ENCODE results near the gene PDIA4. TPM values are rescaled to one million over a fixed set of nuclear protein-coding genes. Genes with fewer than 3 reads are reported as not detected.

PDIA4 gene
- total RNA-seq, 1 experiment from 2014 or later: 217 TPM

DNA sequence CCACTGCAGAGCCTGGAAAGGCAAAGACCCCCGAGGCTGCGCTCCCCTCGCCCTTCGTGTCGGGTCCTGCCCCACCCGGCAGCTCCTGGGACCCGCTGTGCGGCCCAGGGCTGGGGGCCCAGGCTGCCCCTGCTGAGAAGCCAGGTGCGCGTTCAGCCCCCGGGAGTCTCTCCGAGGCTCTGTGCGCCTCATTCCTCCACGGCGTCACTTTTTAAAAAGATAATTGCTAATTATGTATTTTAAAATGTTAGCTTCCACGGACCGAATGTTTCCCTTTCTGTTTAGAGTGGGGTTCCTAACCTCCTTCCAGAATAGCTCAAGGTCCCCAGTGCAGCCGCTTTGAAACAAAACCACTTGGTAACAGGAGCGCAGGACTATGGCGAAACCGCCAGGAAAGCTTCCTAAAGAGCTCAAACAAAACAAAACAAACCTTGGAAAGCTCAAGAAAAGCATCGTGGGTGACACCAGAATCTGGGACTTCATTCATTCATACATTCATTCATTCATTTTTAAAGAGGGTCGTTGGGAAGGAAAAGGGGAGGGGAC lies 45.6 kb downstream of the PDIA4 start:
- Histone ChIP-seq H3K9me3 (ENCODE audit: control insufficient read depth in 1 of 2, insufficient read depth in 1 of 2, low read depth in 1 of 2, low read length in 2 of 2) (no peaks in the 10 kb centered on the region), H4K20me1 (ENCODE audit: insufficient read depth) (no peaks in the 10 kb centered on the region), H3K4me2 (ENCODE audit: low read length) (no peak overlapping the region), H3K9ac (ENCODE audit: low read length) (no peak overlapping the region), H2AFZ (ENCODE audit: low read depth, low read length, poor library complexity, severe bottlenecking) (peak overlapping the region; percentile 16), H3K4me3 (replicated peaks in 1 of 2; ENCODE audit: low read depth in 1 of 2, low read length in 2 of 2) (no peak overlapping the region), H3K36me3 (ENCODE audit: control insufficient read depth in 1 of 2, insufficient read depth in 2 of 2, low read length in 2 of 2) (no peaks in the 10 kb centered on the region), H3K27ac (ENCODE audit: low read depth, low read length) (no peak overlapping the region), H3K79me2 (ENCODE audit: insufficient read depth, low read length) (no peaks in the 10 kb centered on the region), H3K9me2 (ENCODE audit: insufficient read depth) (no peaks in the 10 kb centered on the region), H3K4me1 (ENCODE audit: control insufficient read depth in 1 of 2, insufficient read depth in 2 of 2, low read length in 2 of 2) (peaks cover 4 to 19% of the 10 kb centered on the region in 2 experiments; a peak in 3 of 4 replicates), H3K27me3 (ENCODE audit: insufficient read depth, low read length) (no peaks in the 10 kb centered on the region)
- intact Hi-C loops (cut with micrococcal nuclease): no loop called here
- POLR2A ChIA-PET: no interaction called here
- no peak for TF ChIP-seq RAD21 (IDR thresholded peaks at IDR 0.05; ENCODE audit: low read depth)
- no peak for TF ChIP-seq EZH2 (IDR thresholded peaks at IDR 0.05)
- TF ChIP-seq, protein P1, sequence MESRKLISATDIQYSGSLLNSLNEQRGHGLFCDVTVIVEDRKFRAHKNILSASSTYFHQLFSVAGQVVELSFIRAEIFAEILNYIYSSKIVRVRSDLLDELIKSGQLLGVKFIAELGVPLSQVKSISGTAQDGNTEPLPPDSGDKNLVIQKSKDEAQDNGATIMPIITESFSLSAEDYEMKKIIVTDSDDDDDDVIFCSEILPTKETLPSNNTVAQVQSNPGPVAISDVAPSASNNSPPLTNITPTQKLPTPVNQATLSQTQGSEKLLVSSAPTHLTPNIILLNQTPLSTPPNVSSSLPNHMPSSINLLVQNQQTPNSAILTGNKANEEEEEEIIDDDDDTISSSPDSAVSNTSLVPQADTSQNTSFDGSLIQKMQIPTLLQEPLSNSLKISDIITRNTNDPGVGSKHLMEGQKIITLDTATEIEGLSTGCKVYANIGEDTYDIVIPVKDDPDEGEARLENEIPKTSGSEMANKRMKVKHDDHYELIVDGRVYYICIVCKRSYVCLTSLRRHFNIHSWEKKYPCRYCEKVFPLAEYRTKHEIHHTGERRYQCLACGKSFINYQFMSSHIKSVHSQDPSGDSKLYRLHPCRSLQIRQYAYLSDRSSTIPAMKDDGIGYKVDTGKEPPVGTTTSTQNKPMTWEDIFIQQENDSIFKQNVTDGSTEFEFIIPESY (IDR thresholded peaks at IDR 0.05; ENCODE audit: extremely low read depth, insufficient replicate concordance, low read length): no peak
- TF ChIP-seq, protein P2, sequence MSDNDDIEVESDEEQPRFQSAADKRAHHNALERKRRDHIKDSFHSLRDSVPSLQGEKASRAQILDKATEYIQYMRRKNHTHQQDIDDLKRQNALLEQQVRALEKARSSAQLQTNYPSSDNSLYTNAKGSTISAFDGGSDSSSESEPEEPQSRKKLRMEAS (IDR thresholded peaks at IDR 0.05): no peak
- no peak for TF ChIP-seq SRF (IDR thresholded peaks at IDR 0.05; ENCODE audit: low read depth)
- no peak for TF ChIP-seq JUND (IDR thresholded peaks at IDR 0.05)
- TF ChIP-seq EZH2phosphoT487 (IDR thresholded peaks at IDR 0.05; ENCODE audit: borderline replicate concordance): no peak
- TF ChIP-seq, protein P3, sequence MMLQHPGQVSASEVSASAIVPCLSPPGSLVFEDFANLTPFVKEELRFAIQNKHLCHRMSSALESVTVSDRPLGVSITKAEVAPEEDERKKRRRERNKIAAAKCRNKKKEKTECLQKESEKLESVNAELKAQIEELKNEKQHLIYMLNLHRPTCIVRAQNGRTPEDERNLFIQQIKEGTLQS (IDR thresholded peaks at IDR 0.05): no peak
- TF ChIP-seq CEBPB (IDR thresholded peaks at IDR 0.05; ENCODE audit: low read depth): no peak
- no peak for TF ChIP-seq CBX3 (IDR thresholded peaks at IDR 0.05; ENCODE audit: low read depth)
- TF ChIP-seq ZFX (IDR thresholded peaks at IDR 0.05): no peak
- TF ChIP-seq, protein P4, sequence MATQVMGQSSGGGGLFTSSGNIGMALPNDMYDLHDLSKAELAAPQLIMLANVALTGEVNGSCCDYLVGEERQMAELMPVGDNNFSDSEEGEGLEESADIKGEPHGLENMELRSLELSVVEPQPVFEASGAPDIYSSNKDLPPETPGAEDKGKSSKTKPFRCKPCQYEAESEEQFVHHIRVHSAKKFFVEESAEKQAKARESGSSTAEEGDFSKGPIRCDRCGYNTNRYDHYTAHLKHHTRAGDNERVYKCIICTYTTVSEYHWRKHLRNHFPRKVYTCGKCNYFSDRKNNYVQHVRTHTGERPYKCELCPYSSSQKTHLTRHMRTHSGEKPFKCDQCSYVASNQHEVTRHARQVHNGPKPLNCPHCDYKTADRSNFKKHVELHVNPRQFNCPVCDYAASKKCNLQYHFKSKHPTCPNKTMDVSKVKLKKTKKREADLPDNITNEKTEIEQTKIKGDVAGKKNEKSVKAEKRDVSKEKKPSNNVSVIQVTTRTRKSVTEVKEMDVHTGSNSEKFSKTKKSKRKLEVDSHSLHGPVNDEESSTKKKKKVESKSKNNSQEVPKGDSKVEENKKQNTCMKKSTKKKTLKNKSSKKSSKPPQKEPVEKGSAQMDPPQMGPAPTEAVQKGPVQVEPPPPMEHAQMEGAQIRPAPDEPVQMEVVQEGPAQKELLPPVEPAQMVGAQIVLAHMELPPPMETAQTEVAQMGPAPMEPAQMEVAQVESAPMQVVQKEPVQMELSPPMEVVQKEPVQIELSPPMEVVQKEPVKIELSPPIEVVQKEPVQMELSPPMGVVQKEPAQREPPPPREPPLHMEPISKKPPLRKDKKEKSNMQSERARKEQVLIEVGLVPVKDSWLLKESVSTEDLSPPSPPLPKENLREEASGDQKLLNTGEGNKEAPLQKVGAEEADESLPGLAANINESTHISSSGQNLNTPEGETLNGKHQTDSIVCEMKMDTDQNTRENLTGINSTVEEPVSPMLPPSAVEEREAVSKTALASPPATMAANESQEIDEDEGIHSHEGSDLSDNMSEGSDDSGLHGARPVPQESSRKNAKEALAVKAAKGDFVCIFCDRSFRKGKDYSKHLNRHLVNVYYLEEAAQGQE (IDR thresholded peaks at IDR 0.05; ENCODE audit: low read depth): no peak
- no peak for TF ChIP-seq SP1 (IDR thresholded peaks at IDR 0.05; ENCODE audit: low read depth)
- RAD21 ChIA-PET (ENCODE audit: low non-redundant PET in 1 of 2, low total read pairs in 2 of 2, uncharacterized antibody in 2 of 2, unreplicated experiment in 2 of 2): no interaction called here
- CTCF ChIA-PET: no interaction called here
- no TSS peak for BruUV-seq (replicated peaks)
- no peak for ATAC-seq
- no peak for DNase-seq (ENCODE audit: low read depth, low spot score)

Data from HCT116 (cell line).